Stomach (tissue), 9 donors: ENCODE measurements around the gene EVL. TPM values are rescaled to one million over a fixed set of nuclear protein-coding genes. Genes with fewer than 3 reads are reported as not detected.

Experiments
- DNase-seq, 2 donors: peaks; one replicate each; pipeline versions ENCODE4 v3.0.0 to v3.0.0-alpha.2; 2013 to 2019
- H3K27ac ChIP-seq, 5 donors: fragments of 200-600 bp in 4 of 5; sonication (generic) in 4 of 5; one replicate each; pipeline ENCODE4 v1.5.1; 2013 to 2019; ENCODE audit warnings: mild to moderate bottlenecking in 1 of 5, moderate library complexity in 1 of 5
- H3K27me3 ChIP-seq, 3 donors: fragments of 200-600 bp; sonication (generic); one replicate each; pipeline ENCODE4 v1.5.1; 2017 to 2019; ENCODE audit warnings: mixed run types in 1 of 3
- H3K36me3 ChIP-seq, 4 donors: fragments of 200-600 bp; sonication (generic); 1 replicate in 3 of 4; 2 replicates in 1 of 4; pipeline ENCODE4 v1.5.1; 2016 to 2019
- H3K4me1 ChIP-seq, 4 donors: fragments of 200-600 bp; sonication (generic); one replicate each; pipeline ENCODE4 v1.5.1; 2016 to 2019
- H3K4me3 ChIP-seq, 4 donors: fragments of 200-600 bp; sonication (generic) in 3 of 4; one replicate each; pipeline ENCODE4 v1.5.1; 2016 to 2019; ENCODE audit warnings: mild to moderate bottlenecking in 1 of 4
- H3K9me3 ChIP-seq, 4 donors: fragments of 200-600 bp; sonication (generic); one replicate each; pipeline ENCODE4 v1.5.1; 2016 to 2019
- CTCF ChIP-seq, 7 experiments: fragments of 450-650 bp in 4 of 7; fragments of 200-600 bp in 3 of 7; sonication (generic) in 3 of 7; IDR thresholded peaks; one replicate each; pipeline ENCODE4 v1.5.1; 2016 to 2019; ENCODE audit warnings: antibody characterized with exemption in 7 of 7, control low read depth in 2 of 7, mild to moderate bottlenecking in 1 of 7
- EP300 ChIP-seq: sonication (generic); formaldehyde crosslinking; IDR thresholded peaks from one replicate; pipeline ENCODE4 v1.6.1; 2017; ENCODE audit warnings: antibody characterized with exemption
- POLR2A ChIP-seq, 4 donors: fragments of 450-650 bp; IDR thresholded peaks; one replicate each; pipeline ENCODE4 v1.6.1; 2016; ENCODE audit warnings: antibody characterized with exemption in 4 of 4, control low read depth in 2 of 4, mild to moderate bottlenecking in 1 of 4, moderate library complexity in 1 of 4
- POLR2AphosphoS5 ChIP-seq, 3 donors: sonication (generic); formaldehyde crosslinking; IDR thresholded peaks; one replicate each; pipeline ENCODE4 v1.6.1; 2016; ENCODE audit warnings: antibody characterized with exemption in 3 of 3
- WGBS, 5 donors: extraction: QIAGEN DNeasy Blood & Tissue Kit in 3 of 5; methylation state at CpG; one replicate each; pipeline versions ENCODE4 v1.1.5 to v1.1.7; 2013 to 2018; 5-methylcytosine and 5-hydroxymethylcytosine counted together
- intact Hi-C: fragments of 100-400 bp; cut with DNase I; formaldehyde crosslinking; loops from one replicate; pipeline ENCODE4 v1.15.1; 2023; ENCODE audit warnings: low total_unique reads
- polyA plus RNA-seq, 3 donors: library from polyadenylated mRNA; stranded (reverse); fragments of 200-250 nt; gene quantifications; one replicate each; pipeline ENCODE4 v1.2.3, GENCODE V29; 2013
- total RNA-seq, 5 donors: library from RNA; depleted of rRNA; stranded (reverse); fragments of >200 nt; gene quantifications; one replicate each; pipeline versions ENCODE4 v1.1.0 to v1.2.3, GENCODE V29; 2014 to 2016
- donor health status: healthy with polysubstance abuse.
- donor health status: Bipolar disorder and iron deficiency.
- donor health status: healthy.

The EVL gene
- total and polyA plus RNA-seq, 8 donors, result 23.3 to 111 (median 39.7) TPM

- peak overlapping the region; percentile 60 to 83 (median 70) for H3K27ac ChIP-seq
- no peaks in the 10 kb centered on the region for H3K27me3 ChIP-seq
- no peak overlapping the region for H3K4me3 ChIP-seq
- no peak for TF ChIP-seq EP300
- TF ChIP-seq POLR2AphosphoS5 (IDR thresholded peaks at IDR 0.05), result no peak
- TF ChIP-seq CTCF (IDR thresholded peaks at IDR 0.05), result no peak
- no peak for TF ChIP-seq POLR2A (IDR thresholded peaks at IDR 0.05)
- no peaks in the 10 kb centered on the region for H3K36me3 ChIP-seq
- WGBS, 5 donors, result 59 to 75% (median 71%) methylated on average over 12 of the region's 12 CpGs
- peaks cover 24 to 36% (median 30%) of the 10 kb centered on the region in 4 donors for H3K4me1 ChIP-seq
- DNase-seq, result no peak
- H3K9me3 ChIP-seq, result no peaks in the 10 kb centered on the region
- intact Hi-C loops, result no loop called here
Measured at GRCh38 chr14:100188392-100189030, 123.3 kb downstream of the EVL start.

- no peaks in the 10 kb centered on the region for H3K9me3 ChIP-seq
- TF ChIP-seq POLR2AphosphoS5 (IDR thresholded peaks at IDR 0.05) (no peak), EP300 (no peak), POLR2A (IDR thresholded peaks at IDR 0.05) (no peak), CTCF (IDR thresholded peaks at IDR 0.05) (no peak)
- no peak overlapping the region for H3K27ac ChIP-seq
- H3K4me3 ChIP-seq, result no peak overlapping the region
- no peaks in the 10 kb centered on the region for H3K36me3 ChIP-seq
- H3K27me3 ChIP-seq, result no peaks in the 10 kb centered on the region
- DNase-seq, result no peak
- WGBS, 5 donors, result 73 to 89% (median 88%) methylated on average over 1 of the region's 1 CpG
- intact Hi-C loops, result no loop called here
- peaks cover 25 to 38% (median 33%) of the 10 kb centered on the region in 4 donors for H3K4me1 ChIP-seq
Measured at GRCh38 chr14:100190126-100190525, 124.9 kb downstream of the EVL start.

DNA sequence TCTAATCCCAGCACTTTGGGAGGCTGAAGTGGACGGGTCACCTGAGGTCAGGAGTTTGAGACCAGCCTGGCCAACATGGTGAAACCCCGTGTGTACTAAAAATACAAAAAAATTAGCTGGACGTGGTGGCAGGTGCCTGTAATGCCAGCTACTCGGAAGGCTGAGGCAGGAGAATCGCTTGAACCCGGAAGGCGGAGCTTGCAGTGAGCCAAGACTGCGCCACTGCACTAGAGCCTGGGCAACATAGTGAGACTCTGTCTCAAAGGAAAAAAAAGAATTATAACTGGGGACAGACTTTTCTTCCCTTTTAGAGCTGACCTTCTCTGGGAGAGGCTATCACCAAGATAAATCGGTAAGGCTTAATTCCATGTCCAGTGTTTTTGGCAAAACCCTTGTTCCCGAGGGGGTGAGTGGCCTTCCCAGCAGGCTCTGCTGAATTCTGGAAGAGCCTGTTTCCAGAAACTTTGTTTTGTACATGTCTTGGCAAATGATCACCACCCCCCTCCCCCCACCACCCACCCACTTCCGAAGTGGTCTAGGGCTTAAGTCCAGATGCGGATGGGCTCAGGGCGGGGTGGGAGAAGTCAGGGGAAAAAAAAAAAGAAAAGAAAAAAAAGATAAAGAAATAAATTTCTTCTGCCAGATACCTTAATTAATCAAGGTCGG is 126.5 kb downstream of the EVL start:
- peak in 1 of 2 donors; percentile 46 for DNase-seq
- Histone ChIP-seq H3K4me1 (peaks cover 25 to 38% (median 33%) of the 10 kb centered on the region in 4 donors), H3K27me3 (no peaks in the 10 kb centered on the region), H3K9me3 (no peaks in the 10 kb centered on the region), H3K36me3 (no peaks in the 10 kb centered on the region), H3K27ac (peak overlapping the region; percentile 88 to 95 (median 90)), H3K4me3 (peak overlapping the region in 1 of 4 donors; percentile 38)
- intact Hi-C loops, result no loop called here
- WGBS, 5 donors, result 62 to 72% (median 67%) methylated on average over 14 of the region's 14 CpGs
- TF ChIP-seq POLR2A (IDR thresholded peaks at IDR 0.05) (no peak), EP300 (no peak), CTCF (IDR thresholded peaks at IDR 0.05) (no peak), POLR2AphosphoS5 (IDR thresholded peaks at IDR 0.05) (no peak)

DNA sequence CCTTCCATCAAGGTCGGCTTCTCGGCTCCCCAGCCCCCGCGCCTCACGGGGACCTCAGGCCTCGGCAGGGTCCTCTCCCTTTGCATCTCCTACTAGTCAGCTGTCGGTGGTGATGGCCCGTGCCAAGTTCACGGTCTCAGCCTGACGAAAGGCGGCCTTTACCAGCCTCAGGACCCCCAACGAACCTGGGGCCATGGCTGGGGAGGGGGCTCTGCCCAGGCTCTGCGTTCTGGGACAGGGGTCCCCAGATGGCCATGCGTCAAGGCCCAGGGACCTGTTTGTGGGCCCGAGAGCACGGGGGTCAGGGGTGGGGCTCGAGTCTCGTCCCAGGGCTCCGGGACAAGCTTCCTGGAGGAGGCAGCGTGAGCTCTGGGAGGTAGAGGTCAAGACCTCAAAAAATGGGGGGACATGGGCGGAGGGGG is 127.0 kb downstream of the EVL start:
- DNase-seq, result peak in 1 of 2 donors; percentile 45
- Histone ChIP-seq H3K36me3 (no peaks in the 10 kb centered on the region), H3K27me3 (no peaks in the 10 kb centered on the region), H3K9me3 (no peaks in the 10 kb centered on the region), H3K27ac (peak overlapping the region; percentile 88 to 95 (median 90)), H3K4me1 (peaks cover 25 to 38% (median 33%) of the 10 kb centered on the region in 4 donors), H3K4me3 (peak overlapping the region; percentile 38 to 42 (median 39))
- WGBS, 5 donors, result 38 to 54% (median 54%) methylated on average over 20 to 21 of the region's 21 CpGs
- TF ChIP-seq EP300, result no peak
- TF ChIP-seq POLR2AphosphoS5 (IDR thresholded peaks at IDR 0.05), result no peak
- TF ChIP-seq POLR2A (IDR thresholded peaks at IDR 0.05), result no peak
- no peak for TF ChIP-seq CTCF (IDR thresholded peaks at IDR 0.05)
- intact Hi-C loops, result no loop called here
